GM21786 (cell line): ENCODE data around the gene KLRF2.

Source experiments
- ATAC-seq: cut with Tn5 transposase; IDR thresholded peaks from one replicate; pipeline ENCODE4 v1.9.1; 2021; ENCODE audit not compliant: unreplicated experiment

The KLRF2 gene

DNA sequence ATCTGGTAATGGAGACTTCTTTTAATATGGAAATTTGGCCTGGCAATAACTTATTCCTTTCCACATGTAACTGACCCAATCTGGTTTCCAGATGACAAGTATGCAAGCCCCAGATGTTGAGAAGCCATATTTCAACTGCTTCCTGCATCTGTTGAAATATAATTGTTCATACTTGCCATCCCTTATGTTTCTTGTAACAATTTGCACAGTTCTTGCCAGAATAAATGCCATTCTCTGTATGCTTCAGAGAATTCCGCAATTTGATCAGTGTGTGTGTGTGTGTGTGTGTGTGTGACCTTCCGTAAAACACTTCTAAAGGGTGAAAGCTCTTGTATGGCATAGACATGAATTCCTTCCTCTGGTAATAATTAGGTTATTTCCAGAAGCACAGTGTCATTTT, 52.7 kb downstream of the KLRF2 start:
- ATAC-seq, result no peak

DNA sequence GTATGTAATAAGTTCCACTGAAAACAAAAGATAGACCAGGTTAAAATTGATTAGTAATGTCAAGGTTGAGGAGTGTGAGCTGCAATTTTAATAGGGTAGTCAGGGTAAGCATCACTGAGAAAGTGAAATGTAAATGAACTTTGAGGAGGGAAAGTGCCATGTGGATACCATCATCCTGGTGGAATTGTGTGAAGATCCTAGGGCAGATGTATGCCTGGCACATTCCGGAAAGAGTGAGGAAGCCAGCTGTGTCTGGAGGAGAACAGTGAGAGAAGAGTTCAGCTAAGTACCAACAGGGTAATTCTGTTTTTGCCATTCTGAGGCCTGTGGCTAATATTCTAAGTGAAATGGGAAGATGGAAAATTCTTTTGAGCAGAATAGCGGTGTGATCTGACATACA, 53.7 kb downstream of the KLRF2 start:
- no peak for ATAC-seq

DNA sequence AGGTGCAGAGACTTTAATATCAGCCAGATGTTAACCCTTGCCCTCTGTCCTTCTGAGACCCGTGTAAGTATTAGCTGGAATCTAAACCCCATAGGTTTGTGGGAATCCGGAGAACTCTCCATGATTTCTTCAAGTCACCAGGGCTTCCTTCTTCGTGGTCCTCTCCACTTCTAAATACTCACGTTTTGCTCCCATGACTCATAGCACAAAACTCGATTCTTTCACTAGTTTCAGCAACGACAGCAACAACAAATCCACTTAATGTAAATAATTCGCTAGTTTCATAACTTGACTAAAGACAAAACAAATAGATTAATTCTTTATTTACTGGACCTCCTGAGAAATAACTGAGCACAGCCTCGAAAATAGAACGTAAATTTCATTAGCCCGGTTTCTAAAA, 55.3 kb downstream of the KLRF2 start:
- no peak for ATAC-seq

DNA sequence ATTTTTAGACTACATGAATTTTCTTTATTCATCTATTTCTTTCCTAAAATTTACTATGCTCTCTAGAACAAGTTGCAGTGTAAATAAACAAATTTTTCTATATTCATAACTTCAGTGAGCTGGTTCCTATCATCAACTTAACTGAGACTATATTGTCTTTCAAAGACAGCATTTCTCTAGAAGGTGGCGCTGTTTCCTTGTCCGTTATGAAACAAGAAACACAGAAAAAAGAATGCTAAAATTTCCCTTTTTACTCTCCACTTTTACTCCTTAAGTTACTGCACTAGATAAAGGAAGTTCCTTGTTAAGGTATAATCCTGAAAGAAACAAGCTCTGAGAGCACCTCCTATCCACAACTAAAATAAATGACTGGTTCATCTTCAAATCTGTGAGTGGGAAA, 59.1 kb downstream of the KLRF2 start:
- ATAC-seq, result no peak

DNA sequence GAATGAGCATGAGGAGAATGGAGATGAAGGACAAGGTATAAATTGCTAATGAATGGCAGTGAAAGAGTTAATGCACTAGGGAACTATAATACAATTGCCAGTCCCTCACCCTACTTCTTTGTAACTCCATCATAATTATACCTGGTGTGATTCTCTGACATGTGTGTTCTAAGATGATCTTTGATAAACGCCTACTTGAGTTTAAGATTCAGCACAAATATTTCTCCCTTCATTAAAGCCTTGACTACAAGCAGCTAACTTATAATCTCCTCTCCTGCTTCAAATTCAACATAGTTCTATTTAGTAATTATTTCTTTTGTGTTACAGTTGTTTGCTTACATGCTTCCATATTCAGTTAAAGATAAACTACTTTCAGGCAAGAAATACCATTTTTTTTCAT, 60.5 kb downstream of the KLRF2 start:
- no peak for ATAC-seq

DNA sequence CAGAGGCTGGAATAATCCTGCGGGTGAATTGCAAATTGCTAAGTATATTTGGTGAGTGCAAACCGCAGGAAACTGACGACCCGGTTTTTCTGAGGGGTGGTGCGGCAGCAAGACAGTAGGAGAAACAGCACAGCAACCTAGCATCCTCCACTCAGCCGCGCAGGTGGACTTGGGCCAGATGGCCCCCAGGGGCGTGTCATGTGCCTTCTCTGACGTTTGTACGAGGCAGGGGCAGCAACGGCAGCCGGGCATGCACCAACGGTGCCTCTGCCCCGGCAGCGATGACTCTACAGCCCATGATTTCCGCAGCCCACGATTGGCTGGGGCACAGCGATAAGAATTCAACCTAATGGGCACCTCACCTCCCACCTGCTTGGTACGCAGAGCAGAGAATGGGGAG, 62.0 kb downstream of the KLRF2 start:
- no peak for ATAC-seq

DNA sequence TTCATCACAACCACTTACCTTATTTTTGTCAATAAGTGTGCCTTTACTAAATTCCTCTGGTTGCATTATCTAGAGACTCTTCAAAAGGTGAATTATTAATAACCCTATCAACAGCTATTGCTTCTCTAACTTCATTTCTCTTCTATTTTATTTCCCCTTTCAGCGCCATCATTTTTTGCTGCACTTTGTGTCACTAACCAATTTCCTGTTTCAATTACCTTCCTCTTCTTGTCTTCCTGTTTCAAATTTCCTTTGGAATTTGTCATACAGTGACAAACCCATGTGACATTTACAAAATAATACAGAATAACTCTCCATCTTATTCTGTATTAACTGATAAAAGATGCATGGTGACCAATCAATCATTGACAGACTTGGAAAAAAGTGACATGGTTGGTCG, 63.1 kb downstream of the KLRF2 start:
- no peak for ATAC-seq
